Sigmoid colon (tissue), 4 donors: Measurements from ENCODE around the gene SUMF1.

Experiments used
- EP300 ChIP-seq, 4 donors: sonication (generic); formaldehyde crosslinking; IDR thresholded peaks; one replicate each; pipeline ENCODE4 v1.6.1; 2017; ENCODE audit warnings: antibody characterized with exemption in 4 of 4
- POLR2A ChIP-seq, 2 donors: fragments of 450-650 bp; IDR thresholded peaks; one replicate each; pipeline ENCODE4 v1.6.1; 2016; ENCODE audit warnings: antibody characterized with exemption in 2 of 2, mild to moderate bottlenecking in 2 of 2, moderate library complexity in 2 of 2
- POLR2AphosphoS5 ChIP-seq, 4 donors: sonication (generic); formaldehyde crosslinking; IDR thresholded peaks; one replicate each; pipeline ENCODE4 v1.6.1; 2017; ENCODE audit warnings: antibody characterized with exemption in 4 of 4
- TF ChIP-seq, protein P1 (sequence below), 4 experiments: fragments of 450-650 bp in 3 of 4; fragments of 200-600 bp in 1 of 4; IDR thresholded peaks; one replicate each; pipeline ENCODE4 v1.5.1; 2016 to 2019; ENCODE audit warnings: antibody characterized with exemption in 4 of 4, mild to moderate bottlenecking in 3 of 4, moderate library complexity in 2 of 4

GRCh38 chr3:4332111-4332510, 135.0 kb downstream of the SUMF1 start:
- TF ChIP-seq POLR2AphosphoS5 (IDR thresholded peaks at IDR 0.05): no peak
- TF ChIP-seq, protein P1, sequence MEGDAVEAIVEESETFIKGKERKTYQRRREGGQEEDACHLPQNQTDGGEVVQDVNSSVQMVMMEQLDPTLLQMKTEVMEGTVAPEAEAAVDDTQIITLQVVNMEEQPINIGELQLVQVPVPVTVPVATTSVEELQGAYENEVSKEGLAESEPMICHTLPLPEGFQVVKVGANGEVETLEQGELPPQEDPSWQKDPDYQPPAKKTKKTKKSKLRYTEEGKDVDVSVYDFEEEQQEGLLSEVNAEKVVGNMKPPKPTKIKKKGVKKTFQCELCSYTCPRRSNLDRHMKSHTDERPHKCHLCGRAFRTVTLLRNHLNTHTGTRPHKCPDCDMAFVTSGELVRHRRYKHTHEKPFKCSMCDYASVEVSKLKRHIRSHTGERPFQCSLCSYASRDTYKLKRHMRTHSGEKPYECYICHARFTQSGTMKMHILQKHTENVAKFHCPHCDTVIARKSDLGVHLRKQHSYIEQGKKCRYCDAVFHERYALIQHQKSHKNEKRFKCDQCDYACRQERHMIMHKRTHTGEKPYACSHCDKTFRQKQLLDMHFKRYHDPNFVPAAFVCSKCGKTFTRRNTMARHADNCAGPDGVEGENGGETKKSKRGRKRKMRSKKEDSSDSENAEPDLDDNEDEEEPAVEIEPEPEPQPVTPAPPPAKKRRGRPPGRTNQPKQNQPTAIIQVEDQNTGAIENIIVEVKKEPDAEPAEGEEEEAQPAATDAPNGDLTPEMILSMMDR (IDR thresholded peaks at IDR 0.05): no peak
- TF ChIP-seq EP300 (IDR thresholded peaks at IDR 0.05): no peak
- no peak for TF ChIP-seq POLR2A (IDR thresholded peaks at IDR 0.05)
